ENCODE data around the gene DDX3X.

Gene DDX3X

GRCh38 chrX:41382714-41383645 lies 49.0 kb downstream of the DDX3X start:
- TF ChIP-seq GATA2 (IDR thresholded peaks at IDR 0.05; ENCODE audit: low read depth, low read length) (no peak), GATA3 (IDR thresholded peaks at IDR 0.05; ENCODE audit: low read depth, low read length) (no peak)

GRCh38 chrX:41384051-41384705 lies 50.2 kb downstream of the DDX3X start:
- TF ChIP-seq GATA2 (IDR thresholded peaks at IDR 0.05; ENCODE audit: low read depth, low read length): no peak
- TF ChIP-seq GATA3 (IDR thresholded peaks at IDR 0.05; ENCODE audit: low read depth, low read length): no peak

- TF ChIP-seq GATA2 (IDR thresholded peaks at IDR 0.05; ENCODE audit: low read depth, low read length) (no peak), GATA3 (IDR thresholded peaks at IDR 0.05; ENCODE audit: low read depth, low read length) (no peak)
Observed at GRCh38 chrX:41386222-41386990, 52.4 kb downstream of the DDX3X start.

GRCh38 chrX:41388543-41388942 lies 54.6 kb downstream of the DDX3X start:
- TF ChIP-seq GATA3 (IDR thresholded peaks at IDR 0.05; ENCODE audit: low read depth, low read length): no peak
- no peak for TF ChIP-seq GATA2 (IDR thresholded peaks at IDR 0.05; ENCODE audit: low read depth, low read length)

GRCh38 chrX:41389311-41389888 lies 55.4 kb downstream of the DDX3X start:
- no peak for TF ChIP-seq GATA2 (IDR thresholded peaks at IDR 0.05; ENCODE audit: low read depth, low read length)
- TF ChIP-seq GATA3 (IDR thresholded peaks at IDR 0.05; ENCODE audit: low read depth, low read length): no peak

- TF ChIP-seq GATA2 (IDR thresholded peaks at IDR 0.05; ENCODE audit: low read depth, low read length): no peak
- no peak for TF ChIP-seq GATA3 (IDR thresholded peaks at IDR 0.05; ENCODE audit: low read depth, low read length)
Observed at GRCh38 chrX:41391606-41392005, 57.6 kb downstream of the DDX3X start.

GRCh38 chrX:41394293-41394692 lies 60.3 kb downstream of the DDX3X start:
- no peak for TF ChIP-seq GATA2 (IDR thresholded peaks at IDR 0.05; ENCODE audit: low read depth, low read length)
- no peak for TF ChIP-seq GATA3 (IDR thresholded peaks at IDR 0.05; ENCODE audit: low read depth, low read length)

- TF ChIP-seq GATA2 (IDR thresholded peaks at IDR 0.05; ENCODE audit: low read depth, low read length): no peak
- TF ChIP-seq GATA3 (IDR thresholded peaks at IDR 0.05; ENCODE audit: low read depth, low read length): no peak
Observed at GRCh38 chrX:41397219-41397618, 63.3 kb downstream of the DDX3X start.

- TF ChIP-seq GATA3 (IDR thresholded peaks at IDR 0.05; ENCODE audit: low read depth, low read length) (no peak), GATA2 (IDR thresholded peaks at IDR 0.05; ENCODE audit: low read depth, low read length) (no peak)
Observed at GRCh38 chrX:41397768-41398167, 63.8 kb downstream of the DDX3X start.

- TF ChIP-seq GATA3 (IDR thresholded peaks at IDR 0.05; ENCODE audit: low read depth, low read length) (no peak), GATA2 (IDR thresholded peaks at IDR 0.05; ENCODE audit: low read depth, low read length) (no peak)
Observed at GRCh38 chrX:41405551-41405950, 71.6 kb downstream of the DDX3X start.

GRCh38 chrX:41406201-41406600 lies 72.2 kb downstream of the DDX3X start:
- TF ChIP-seq GATA3 (IDR thresholded peaks at IDR 0.05; ENCODE audit: low read depth, low read length): no peak
- no peak for TF ChIP-seq GATA2 (IDR thresholded peaks at IDR 0.05; ENCODE audit: low read depth, low read length)

- no peak for TF ChIP-seq GATA3 (IDR thresholded peaks at IDR 0.05; ENCODE audit: low read depth, low read length)
- no peak for TF ChIP-seq GATA2 (IDR thresholded peaks at IDR 0.05; ENCODE audit: low read depth, low read length)
Observed at GRCh38 chrX:41407816-41408215, 73.9 kb downstream of the DDX3X start.

GRCh38 chrX:41408576-41408975 lies 74.6 kb downstream of the DDX3X start:
- TF ChIP-seq GATA3 (IDR thresholded peaks at IDR 0.05; ENCODE audit: low read depth, low read length): no peak
- no peak for TF ChIP-seq GATA2 (IDR thresholded peaks at IDR 0.05; ENCODE audit: low read depth, low read length)

GRCh38 chrX:41409006-41409405 lies 75.0 kb downstream of the DDX3X start:
- TF ChIP-seq GATA3 (IDR thresholded peaks at IDR 0.05; ENCODE audit: low read depth, low read length): no peak
- TF ChIP-seq GATA2 (IDR thresholded peaks at IDR 0.05; ENCODE audit: low read depth, low read length): no peak
